Type B pancreatic cell (in vitro differentiated cells): ENCODE measurements around the gene TBR1. TPM values are rescaled to one million over a fixed set of nuclear protein-coding genes. Genes with fewer than 3 reads are reported as not detected.

Source experiments
- DNase-seq: peaks from one replicate; pipeline ENCODE4 v3.0.0; 2021; ENCODE audit warnings: mixed read lengths; ENCODE audit not compliant: unreplicated experiment; ENCODE audit errors: extremely low spot score
- H3K27ac Mint-ChIP-seq: 2 replicates; pipeline ENCODE4 v1.8.0; 2021; ENCODE audit warnings: mild to moderate bottlenecking, mixed read lengths
- H3K27me3 Mint-ChIP-seq: 2 replicates; pipeline ENCODE4 v1.8.0; 2021; ENCODE audit warnings: mixed read lengths
- H3K36me3 Mint-ChIP-seq: 2 replicates; pipeline ENCODE4 v1.8.0; 2021; ENCODE audit warnings: mixed read lengths
- H3K4me1 Mint-ChIP-seq: one replicate; pipeline ENCODE4 v1.8.0; 2021; ENCODE audit warnings: mixed read lengths; ENCODE audit not compliant: unreplicated experiment
- H3K4me3 Mint-ChIP-seq: 2 replicates; pipeline ENCODE4 v1.8.0; 2021; ENCODE audit warnings: mild to moderate bottlenecking, mixed read lengths
- H3K9me3 Mint-ChIP-seq: 2 replicates; pipeline ENCODE4 v1.8.0; 2021; ENCODE audit warnings: mixed read lengths
- total RNA-seq: library from RNA; stranded (reverse); gene quantifications from 2 replicates; pipeline ENCODE4 v1.2.1, GENCODE V29; 2021; ENCODE audit warnings: low replicate concordance
- TF ChIP-seq, protein P1 (sequence below): fragments of 200-600 bp; sonication (generic); conservative IDR thresholded peaks from 2 replicates; pipeline ENCODE4 v1.5.0; 2021; ENCODE audit warnings: antibody characterized with exemption, mild to moderate bottlenecking

The TBR1 gene
- total RNA-seq, 1 donor from 2014 or later, result 1.1 TPM

DNA sequence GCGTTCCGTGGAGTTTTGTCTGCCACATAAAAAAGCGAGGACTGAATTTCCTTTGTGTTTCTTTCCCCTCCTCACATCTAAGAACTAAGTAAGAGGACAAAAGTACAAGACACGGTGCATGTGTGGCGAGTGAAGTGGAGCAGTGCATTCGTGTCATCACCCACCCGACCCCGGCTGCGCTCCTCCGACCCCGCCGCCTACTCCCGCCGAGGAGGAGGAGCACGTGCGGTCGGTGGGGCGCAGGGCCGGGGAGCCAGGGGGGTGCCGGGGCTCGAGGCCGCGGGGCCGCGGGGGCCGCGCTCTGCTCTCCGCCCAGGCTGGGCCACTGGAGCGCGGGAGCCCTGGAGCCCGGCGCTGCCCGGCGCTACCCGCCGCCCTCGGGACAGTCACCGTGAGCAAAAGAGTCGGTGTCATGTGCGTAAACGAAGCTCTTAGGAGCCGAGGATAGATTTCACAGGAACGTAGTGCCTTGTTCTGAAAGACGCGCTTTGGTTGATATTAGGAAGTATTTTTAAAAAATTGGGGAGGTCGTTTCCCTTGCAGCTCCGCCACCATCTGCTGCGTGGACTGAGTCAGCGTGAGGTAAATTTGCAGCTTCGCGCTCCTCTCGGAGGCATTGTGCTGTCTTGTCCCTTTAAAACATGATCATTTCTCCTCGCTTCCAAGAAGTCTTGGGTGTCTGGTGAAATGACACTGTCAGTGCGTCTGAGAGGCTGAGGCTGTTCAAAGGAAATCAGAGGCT, 11.0 kb downstream of the TBR1 start:
- Mint-ChIP-seq H3K27me3 (peaks cover 93% of the 10 kb centered on the region), H3K36me3 (no peaks in the 10 kb centered on the region), H3K4me3 (peak overlapping the region; percentile 86), H3K9me3 (no peaks in the 10 kb centered on the region), H3K4me1 (peaks cover 15% of the 10 kb centered on the region), H3K27ac (peak overlapping the region; percentile 57)
- TF ChIP-seq, protein P1, sequence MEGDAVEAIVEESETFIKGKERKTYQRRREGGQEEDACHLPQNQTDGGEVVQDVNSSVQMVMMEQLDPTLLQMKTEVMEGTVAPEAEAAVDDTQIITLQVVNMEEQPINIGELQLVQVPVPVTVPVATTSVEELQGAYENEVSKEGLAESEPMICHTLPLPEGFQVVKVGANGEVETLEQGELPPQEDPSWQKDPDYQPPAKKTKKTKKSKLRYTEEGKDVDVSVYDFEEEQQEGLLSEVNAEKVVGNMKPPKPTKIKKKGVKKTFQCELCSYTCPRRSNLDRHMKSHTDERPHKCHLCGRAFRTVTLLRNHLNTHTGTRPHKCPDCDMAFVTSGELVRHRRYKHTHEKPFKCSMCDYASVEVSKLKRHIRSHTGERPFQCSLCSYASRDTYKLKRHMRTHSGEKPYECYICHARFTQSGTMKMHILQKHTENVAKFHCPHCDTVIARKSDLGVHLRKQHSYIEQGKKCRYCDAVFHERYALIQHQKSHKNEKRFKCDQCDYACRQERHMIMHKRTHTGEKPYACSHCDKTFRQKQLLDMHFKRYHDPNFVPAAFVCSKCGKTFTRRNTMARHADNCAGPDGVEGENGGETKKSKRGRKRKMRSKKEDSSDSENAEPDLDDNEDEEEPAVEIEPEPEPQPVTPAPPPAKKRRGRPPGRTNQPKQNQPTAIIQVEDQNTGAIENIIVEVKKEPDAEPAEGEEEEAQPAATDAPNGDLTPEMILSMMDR, result no peak
- DNase-seq, result no peak

DNA sequence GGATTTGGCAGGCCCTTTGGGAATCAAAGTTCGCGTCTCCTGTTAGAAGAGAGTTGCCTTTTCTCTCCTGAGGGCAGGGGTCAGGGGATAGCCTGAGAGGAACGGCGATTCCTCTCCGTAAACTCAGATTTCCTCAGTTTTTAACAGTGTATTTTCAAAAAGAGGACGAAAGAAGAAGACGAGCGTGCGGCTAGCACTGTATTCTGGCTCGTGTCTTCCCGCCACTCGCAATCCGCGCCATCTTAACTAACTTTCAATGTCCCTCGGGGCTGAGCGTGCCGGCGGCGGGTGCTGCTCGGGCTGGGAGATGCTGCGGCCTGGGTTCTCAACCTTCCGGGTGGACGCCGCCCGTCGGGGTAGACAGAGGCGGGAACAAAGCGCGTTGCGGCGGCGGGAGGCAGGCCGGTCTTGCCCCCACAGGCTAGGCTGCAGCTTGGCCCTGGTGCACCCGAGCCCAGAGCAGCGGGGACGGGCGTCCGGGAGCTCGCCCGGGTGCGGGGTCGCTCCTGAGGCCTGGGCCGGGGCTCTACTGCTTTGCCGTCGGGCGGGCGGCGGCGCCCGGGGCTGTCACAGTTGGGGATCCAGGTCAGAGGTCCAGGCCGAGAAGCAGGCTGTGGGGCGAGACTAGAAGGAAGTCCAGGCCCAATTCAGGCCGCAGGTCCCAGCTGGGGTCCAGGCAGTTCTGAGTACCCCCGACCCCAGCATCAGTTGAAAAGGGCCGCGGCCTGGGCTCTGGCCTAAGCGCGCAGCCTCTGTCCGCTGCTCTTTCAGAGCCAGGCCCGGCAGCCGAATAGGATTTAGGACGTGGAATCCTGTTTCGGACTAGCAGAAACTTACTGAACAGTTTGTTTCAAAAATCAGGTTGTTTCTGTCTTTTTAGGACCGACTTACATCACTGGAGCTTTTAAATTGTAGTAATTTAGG, 11.8 kb downstream of the TBR1 start:
- H3K27me3 Mint-ChIP-seq, result peaks cover 93% of the 10 kb centered on the region
- no peak for DNase-seq

DNA sequence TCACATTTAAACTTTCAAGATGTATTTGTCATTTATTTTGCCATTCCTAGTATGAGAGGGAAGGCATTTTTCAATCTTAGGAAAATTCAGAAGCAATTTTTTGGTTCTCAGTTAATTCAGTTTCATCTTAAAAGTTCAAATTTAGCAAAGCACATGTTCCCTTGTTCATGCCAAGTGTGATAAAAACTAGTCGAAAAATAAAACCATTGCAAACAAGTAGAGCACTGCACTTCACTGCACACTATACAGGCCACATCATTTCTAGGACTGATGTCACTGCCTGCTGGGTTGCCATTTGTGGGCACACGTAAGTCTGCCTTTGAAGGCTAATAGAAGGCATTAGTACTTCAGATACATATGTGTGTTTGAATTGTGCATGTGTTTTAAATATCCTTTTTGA, 14.3 kb downstream of the TBR1 start:
- H3K27ac Mint-ChIP-seq, result no peak overlapping the region
- no peak overlapping the region for H3K4me3 Mint-ChIP-seq
- no peaks in the 10 kb centered on the region for H3K36me3 Mint-ChIP-seq
- H3K27me3 Mint-ChIP-seq, result peaks cover 92% of the 10 kb centered on the region
- no peak for DNase-seq
- peaks cover 6% of the 10 kb centered on the region for H3K4me1 Mint-ChIP-seq
- H3K9me3 Mint-ChIP-seq, result no peaks in the 10 kb centered on the region
- TF ChIP-seq, protein P1, result no peak

More for the DNA sequence above, 11.8 kb downstream of the TBR1 start:
- Mint-ChIP-seq H3K36me3 (no peaks in the 10 kb centered on the region), H3K4me1 (peaks cover 15% of the 10 kb centered on the region), H3K27ac (peak overlapping the region; percentile 57), H3K4me3 (peak overlapping the region; percentile 86), H3K9me3 (no peaks in the 10 kb centered on the region)
- TF ChIP-seq, protein P1, result no peak

- Mint-ChIP-seq H3K27me3 (peaks cover 78% of the 10 kb centered on the region), H3K4me3 (no peak overlapping the region), H3K4me1 (peaks cover 6% of the 10 kb centered on the region), H3K27ac (no peak overlapping the region), H3K9me3 (no peaks in the 10 kb centered on the region), H3K36me3 (no peaks in the 10 kb centered on the region)
- TF ChIP-seq, protein P1, result no peak
- DNase-seq, result no peak
Observed at GRCh38 chr2:161432107-161432506, 16.0 kb downstream of the TBR1 start.

- DNase-seq, result no peak
- no peaks in the 10 kb centered on the region for H3K36me3 Mint-ChIP-seq
- no peaks in the 10 kb centered on the region for H3K4me1 Mint-ChIP-seq
- H3K27ac Mint-ChIP-seq, result no peak overlapping the region
- peaks cover 70% of the 10 kb centered on the region for H3K27me3 Mint-ChIP-seq
- no peak overlapping the region for H3K4me3 Mint-ChIP-seq
- TF ChIP-seq, protein P1, result no peak
- H3K9me3 Mint-ChIP-seq, result no peaks in the 10 kb centered on the region
Observed at GRCh38 chr2:161434118-161434517, 18.0 kb downstream of the TBR1 start.
